ENCODE results near the gene UBE2E1. TPM values are rescaled to one million over a fixed set of nuclear protein-coding genes. Genes with fewer than 3 reads are reported as not detected.

Gene UBE2E1
- total and polyA plus RNA-seq, 2 donors (not counting 1 experiment from before 2014, with no cell fraction given) = 46.7 to 63.7 TPM

GRCh38 chr3:23837286-23837685 lies 31.5 kb downstream of the UBE2E1 start:
- H3K4me3 ChIP-seq (ENCODE audit: control extremely low read depth in 1 of 5, extremely low read depth in 1 of 5, insufficient read depth in 1 of 5, low read depth in 2 of 5, low read length in 4 of 5) = no peak overlapping the region
- H3K27me3 ChIP-seq (replicated peaks in 1 of 4; ENCODE audit: control extremely low read depth in 1 of 4, control insufficient read depth in 3 of 4, insufficient read depth in 4 of 4, low read length in 3 of 4) = no peaks in the 10 kb centered on the region
- H3K4me1 ChIP-seq (ENCODE audit: control insufficient read depth in 2 of 2, insufficient read depth in 2 of 2, low read length in 2 of 2) = peaks cover 25 to 35% of the 10 kb centered on the region in 2 donors
- CTCF ChIA-PET = interaction anchor here (0.6 to 5.0 kb wide), 7 partner anchors 8 to 258 kb away, joined by 3 to 27 read pairs (median 3); no protein-coding TSS in a partner anchor
- POLR2A ChIA-PET = no interaction called here
- Mint-ChIP-seq H3K4me3 (no peak overlapping the region), H3K9me3 (ENCODE audit: insufficient read depth) (no peaks in the 10 kb centered on the region), H3K4me1 (peaks cover 59% of the 10 kb centered on the region), H3K27ac (no peak overlapping the region), H3K27me3 (no peaks in the 10 kb centered on the region)
- DNase-seq (no peak), ATAC-seq (ENCODE audit: low read depth) (no peak)
- WGBS (ENCODE audit: insufficient coverage) = no CpG with 5 or more reads among the region's 1 CpG
- intact Hi-C loops (cut with micrococcal nuclease) = loop anchor here (2.0 kb wide), 1 partner anchor 20 kb away; no protein-coding TSS in a partner anchor
- no peaks in the 10 kb centered on the region for H3K9me3 ChIP-seq (ENCODE audit: control extremely low read depth in 1 of 3, control insufficient read depth in 2 of 3, insufficient read depth in 1 of 3, low read length in 2 of 3)
- H3K9ac ChIP-seq (ENCODE audit: low read length) = no peak overlapping the region
- H3K79me2 ChIP-seq (ENCODE audit: control insufficient read depth, insufficient read depth, low read length) = peaks cover 97% of the 10 kb centered on the region
- no peak overlapping the region for H3K4me2 ChIP-seq (replicated peaks; ENCODE audit: low read depth, low read length, poor library complexity, severe bottlenecking)
- no peak for TF ChIP-seq CTCF (IDR thresholded peaks at IDR 0.05)
- TF ChIP-seq EZH2 (IDR thresholded peaks at IDR 0.05; ENCODE audit: borderline replicate concordance, insufficient read depth, low read depth, low read length, poor library complexity, severe bottlenecking) = no peak
- H2AFZ ChIP-seq (ENCODE audit: insufficient read depth, low read depth, low read length, poor library complexity, severe bottlenecking) = no peak overlapping the region
- H3K36me3 ChIP-seq (replicated peaks in 1 of 2; ENCODE audit: control extremely low read depth in 1 of 2, control insufficient read depth in 1 of 2, extremely low read depth in 1 of 2, insufficient read depth in 2 of 2, low read length in 1 of 2) = no peaks in the 10 kb centered on the region
- no peak overlapping the region for H3K27ac ChIP-seq (ENCODE audit: low read length in 2 of 2)
- peaks cover 37% of the 10 kb centered on the region for H4K20me1 ChIP-seq (ENCODE audit: control insufficient read depth, insufficient read depth, low read length, poor library complexity, severe bottlenecking)

- H3K4me3 ChIP-seq (ENCODE audit: control extremely low read depth in 1 of 5, extremely low read depth in 1 of 5, insufficient read depth in 1 of 5, low read depth in 2 of 5, low read length in 4 of 5) = no peak overlapping the region
- peaks cover 35% of the 10 kb centered on the region for H4K20me1 ChIP-seq (ENCODE audit: control insufficient read depth, insufficient read depth, low read length, poor library complexity, severe bottlenecking)
- ATAC-seq (ENCODE audit: low read depth) (no peak), DNase-seq (no peak)
- H3K9me3 ChIP-seq (ENCODE audit: control extremely low read depth in 1 of 3, control insufficient read depth in 2 of 3, insufficient read depth in 1 of 3, low read length in 2 of 3) = no peaks in the 10 kb centered on the region
- no peaks in the 10 kb centered on the region for H3K27me3 ChIP-seq (replicated peaks in 1 of 4; ENCODE audit: control extremely low read depth in 1 of 4, control insufficient read depth in 3 of 4, insufficient read depth in 4 of 4, low read length in 3 of 4)
- WGBS (ENCODE audit: insufficient coverage) = no CpG with 5 or more reads among the region's 1 CpG
- intact Hi-C loops (cut with micrococcal nuclease) = loop anchor here (2.0 kb wide), 1 partner anchor 19 kb away; no protein-coding TSS in a partner anchor
- TF ChIP-seq CTCF (IDR thresholded peaks at IDR 0.05) (no peak), EZH2 (IDR thresholded peaks at IDR 0.05; ENCODE audit: borderline replicate concordance, insufficient read depth, low read depth, low read length, poor library complexity, severe bottlenecking) (no peak)
- no peak overlapping the region for H3K4me2 ChIP-seq (replicated peaks; ENCODE audit: low read depth, low read length, poor library complexity, severe bottlenecking)
- peaks cover 57% of the 10 kb centered on the region for H3K4me1 Mint-ChIP-seq
- peaks cover 97% of the 10 kb centered on the region for H3K79me2 ChIP-seq (ENCODE audit: control insufficient read depth, insufficient read depth, low read length)
- no peaks in the 10 kb centered on the region for H3K27me3 Mint-ChIP-seq
- H3K36me3 ChIP-seq (replicated peaks in 1 of 2; ENCODE audit: control extremely low read depth in 1 of 2, control insufficient read depth in 1 of 2, extremely low read depth in 1 of 2, insufficient read depth in 2 of 2, low read length in 1 of 2) = no peaks in the 10 kb centered on the region
- POLR2A ChIA-PET = no interaction called here
- H3K9me3 Mint-ChIP-seq (ENCODE audit: insufficient read depth) = no peaks in the 10 kb centered on the region
- H2AFZ ChIP-seq (ENCODE audit: insufficient read depth, low read depth, low read length, poor library complexity, severe bottlenecking) = no peak overlapping the region
- H3K27ac Mint-ChIP-seq = no peak overlapping the region
- H3K4me3 Mint-ChIP-seq = no peak overlapping the region
- H3K4me1 ChIP-seq (ENCODE audit: control insufficient read depth in 2 of 2, insufficient read depth in 2 of 2, low read length in 2 of 2) = peaks cover 22 to 33% of the 10 kb centered on the region in 2 donors
- CTCF ChIA-PET = interaction anchor here (0.6 to 5.0 kb wide), 6 partner anchors 8 to 259 kb away, joined by 3 to 27 read pairs (median 3); no protein-coding TSS in a partner anchor
- no peak overlapping the region for H3K27ac ChIP-seq (ENCODE audit: low read length in 2 of 2)
- H3K9ac ChIP-seq (ENCODE audit: low read length) = no peak overlapping the region
Observed at GRCh38 chr3:23837691-23838090, 31.9 kb downstream of the UBE2E1 start.

Measured in B cell (primary cell).